GM18502 (cell line): Measurements from ENCODE around the gene GRIK4.

Source experiments
- ATAC-seq: cut with Tn5 transposase; IDR thresholded peaks from one replicate; pipeline ENCODE4 v1.9.1; 2021; ENCODE audit warnings: mild to moderate bottlenecking; ENCODE audit not compliant: unreplicated experiment, poor library complexity

Gene GRIK4

GRCh38 chr11:120546312-120547205 is 35.0 kb downstream of the GRIK4 start:
- no peak for ATAC-seq

DNA sequence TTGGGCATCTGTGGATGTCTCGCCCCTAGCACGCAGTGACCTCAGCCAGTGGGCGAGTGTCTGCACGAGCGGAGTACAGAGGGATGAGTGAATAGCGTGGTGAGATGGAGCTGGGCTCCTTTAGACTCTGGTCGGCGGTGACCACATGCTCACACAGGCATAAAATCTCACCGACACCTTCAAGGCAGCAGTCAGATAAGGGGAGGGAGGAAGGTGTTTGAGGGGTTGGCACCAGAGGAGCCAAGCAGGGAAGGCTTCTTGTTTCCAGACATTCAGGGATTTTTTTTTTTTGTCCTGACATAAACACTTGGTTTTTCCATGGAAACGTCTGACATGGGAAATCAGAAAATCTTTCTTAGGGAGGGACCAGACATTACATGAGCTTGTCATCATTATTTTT is 35.8 kb downstream of the GRIK4 start:
- no peak for ATAC-seq

DNA sequence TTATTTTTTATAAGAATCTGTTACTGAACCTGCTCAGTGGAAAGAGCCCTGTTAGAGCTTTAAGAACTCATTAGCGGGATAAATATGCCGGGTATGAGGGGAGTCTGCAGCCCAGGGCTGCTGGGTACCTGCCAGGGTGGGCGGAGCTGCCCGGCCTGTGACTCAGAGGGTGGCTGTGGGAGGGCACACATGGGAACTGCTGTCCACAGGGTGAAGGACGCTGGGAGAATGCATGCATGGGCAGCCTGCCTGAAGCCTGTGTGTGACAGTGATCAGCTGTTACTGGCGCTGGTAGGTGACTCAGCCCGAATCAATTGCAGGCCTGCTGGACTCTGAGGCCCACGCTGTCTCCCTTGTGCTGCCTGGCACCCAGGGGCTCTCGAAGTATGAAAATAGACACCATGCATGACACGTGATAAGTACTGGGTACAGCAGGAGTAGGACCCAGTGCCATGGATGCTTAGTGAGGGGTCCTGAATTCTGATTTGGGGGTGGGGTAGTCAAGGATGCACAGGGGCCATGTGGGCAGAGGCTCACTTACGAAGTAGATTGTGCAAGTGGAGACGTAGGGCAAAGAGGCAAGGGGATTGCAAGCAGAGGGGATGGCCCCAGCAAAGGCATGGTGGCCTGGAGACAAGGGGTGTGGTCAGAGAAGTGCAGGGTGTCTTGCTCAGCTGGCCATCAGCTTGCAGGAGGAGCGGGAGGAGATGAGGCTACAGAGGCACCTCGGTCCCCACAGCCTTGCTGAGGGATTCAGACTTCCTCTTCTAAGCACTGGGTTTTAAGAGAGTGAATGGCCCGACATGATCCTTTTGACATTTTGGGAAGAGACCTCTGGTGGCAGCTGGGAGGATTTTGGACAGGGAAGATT is 36.5 kb downstream of the GRIK4 start:
- ATAC-seq = no peak

GRCh38 chr11:120548682-120549209 is 37.2 kb downstream of the GRIK4 start:
- ATAC-seq = no peak

- ATAC-seq = no peak
Measured at GRCh38 chr11:120549346-120549745, 37.8 kb downstream of the GRIK4 start.

GRCh38 chr11:120550007-120550406 is 38.5 kb downstream of the GRIK4 start:
- ATAC-seq = no peak

DNA sequence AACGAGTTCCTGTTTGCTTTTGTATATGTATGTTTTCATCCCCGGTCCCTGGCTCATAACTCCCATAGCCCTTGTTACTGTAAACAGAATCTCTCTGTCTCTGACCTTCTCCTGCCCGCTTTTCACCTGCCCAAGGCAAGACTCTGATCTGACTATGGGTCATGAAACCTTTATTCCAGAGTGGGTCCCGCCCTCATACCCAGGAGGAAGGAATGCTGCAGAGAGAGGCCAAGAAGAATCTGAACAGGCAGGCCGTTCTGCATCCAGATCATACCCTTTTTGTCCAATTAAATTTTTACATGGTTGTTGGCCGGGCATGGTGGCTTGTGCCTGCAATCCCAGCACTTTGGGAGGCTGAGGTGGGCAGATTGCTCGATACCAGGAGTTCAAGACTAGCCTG is 39.6 kb downstream of the GRIK4 start:
- ATAC-seq = no peak

DNA sequence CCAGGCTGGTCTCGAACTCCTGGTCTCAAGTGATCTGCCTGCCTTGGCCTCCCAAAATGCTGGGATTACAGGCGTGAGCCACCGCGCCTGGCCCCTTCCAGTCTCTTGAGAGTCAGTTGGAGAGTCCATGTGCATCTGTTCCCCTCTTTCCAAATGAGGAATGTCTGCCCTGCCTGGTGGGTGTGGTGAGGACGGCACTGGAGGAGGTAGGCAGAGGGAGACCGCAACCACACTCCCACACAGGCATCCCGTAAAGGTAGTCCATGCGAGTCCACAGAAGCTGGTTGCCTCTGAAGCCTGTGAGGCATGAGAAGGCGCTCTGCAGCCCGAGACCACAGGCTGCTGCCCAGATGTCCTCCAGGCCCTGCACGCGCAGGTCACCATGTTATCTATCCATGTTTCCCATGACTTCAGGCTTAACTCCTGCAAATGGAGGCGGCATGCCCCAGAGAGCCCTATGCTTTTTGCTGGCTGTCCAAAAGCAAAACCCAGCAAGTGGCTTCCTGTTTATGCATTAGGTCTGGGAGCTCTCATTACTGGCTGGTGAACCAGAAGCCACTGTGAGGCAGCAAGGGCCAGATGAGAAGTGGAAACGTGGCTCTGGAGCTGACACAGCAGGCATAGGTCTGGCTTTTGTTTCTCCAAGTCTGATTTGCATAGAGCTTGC is 43.4 kb downstream of the GRIK4 start:
- no peak for ATAC-seq

GRCh38 chr11:120555433-120555773 is 43.9 kb downstream of the GRIK4 start:
- ATAC-seq = no peak

GRCh38 chr11:120556797-120557196 is 45.2 kb downstream of the GRIK4 start:
- no peak for ATAC-seq

- ATAC-seq = no peak
Measured at GRCh38 chr11:120558744-120559431, 47.3 kb downstream of the GRIK4 start.

GRCh38 chr11:120561286-120561685 is 49.7 kb downstream of the GRIK4 start:
- no peak for ATAC-seq

DNA sequence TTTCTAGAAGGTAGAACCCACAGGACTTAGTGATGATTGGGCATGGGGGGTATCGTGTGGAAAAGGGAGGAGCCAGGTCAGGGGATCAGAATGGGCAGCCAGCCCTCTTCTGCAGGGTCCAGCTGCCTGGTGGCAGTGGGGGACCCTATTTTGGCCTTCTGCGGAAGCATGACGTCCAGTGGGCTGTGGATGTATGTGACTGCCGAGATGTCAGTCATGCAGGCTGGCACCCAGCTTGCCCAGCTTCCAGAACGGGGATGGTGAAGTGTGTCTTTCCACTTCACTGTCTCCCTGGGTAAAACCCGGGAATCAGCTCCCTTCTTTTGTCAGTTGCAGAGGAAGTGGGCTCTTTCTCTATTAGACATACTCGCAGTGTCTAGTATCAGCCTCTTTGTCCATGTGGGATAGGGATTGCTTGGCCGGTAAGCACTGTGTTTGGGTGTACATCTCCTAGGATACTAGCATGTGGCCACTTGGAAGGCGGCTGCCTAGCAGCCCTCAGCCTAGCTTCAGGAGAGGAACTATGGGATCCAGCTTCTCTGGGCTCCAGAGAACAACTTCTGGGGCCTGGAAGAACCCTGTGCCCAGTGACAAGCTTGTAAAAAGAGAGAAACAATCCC is 51.4 kb downstream of the GRIK4 start:
- ATAC-seq = no peak

- no peak for ATAC-seq
Measured at GRCh38 chr11:120563703-120564572, 52.4 kb downstream of the GRIK4 start.

GRCh38 chr11:120564573-120565311 is 53.2 kb downstream of the GRIK4 start:
- ATAC-seq = peak; percentile 82

DNA sequence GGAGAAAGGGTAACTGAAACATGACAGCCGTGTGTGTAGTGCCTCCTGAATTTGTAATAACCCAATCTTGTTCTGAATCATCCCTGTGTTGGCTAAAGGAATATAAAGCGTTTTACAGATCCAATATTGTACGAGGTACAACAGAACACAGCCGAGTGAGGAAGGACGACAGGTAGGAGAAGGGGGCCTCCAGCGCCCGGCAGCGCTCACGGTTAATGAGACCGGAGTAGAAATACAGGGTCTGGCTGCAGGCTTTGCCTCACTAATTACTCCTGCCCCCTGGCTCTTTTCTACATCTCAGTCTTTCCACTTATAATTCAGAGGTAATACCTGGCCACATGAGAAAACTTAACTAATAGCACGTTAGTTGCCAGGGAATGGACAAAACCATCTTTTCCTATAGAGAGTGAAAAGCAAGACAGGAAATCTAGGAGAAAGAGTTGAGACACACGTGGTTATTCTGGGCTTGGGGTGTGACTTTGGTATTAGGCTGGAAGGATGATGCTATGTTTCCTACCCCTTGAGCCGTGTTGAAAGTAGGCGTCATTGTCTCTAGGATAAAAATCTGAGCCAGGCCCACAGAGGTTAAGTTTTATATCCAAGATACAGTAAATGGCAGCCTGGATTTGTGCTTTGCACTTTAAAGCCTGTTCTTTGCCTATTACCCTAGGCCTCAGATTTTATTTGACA is 54.1 kb downstream of the GRIK4 start:
- ATAC-seq = no peak

GRCh38 chr11:120566176-120566575 is 54.6 kb downstream of the GRIK4 start:
- no peak for ATAC-seq
